HG02938 (cell line): ENCODE data around the gene WDFY2.

Source experiments
- ATAC-seq: cut with Tn5 transposase; IDR thresholded peaks from one replicate; pipeline ENCODE4 v1.9.1; 2021; ENCODE audit warnings: mild to moderate bottlenecking, moderate library complexity; ENCODE audit not compliant: unreplicated experiment

WDFY2 gene

DNA sequence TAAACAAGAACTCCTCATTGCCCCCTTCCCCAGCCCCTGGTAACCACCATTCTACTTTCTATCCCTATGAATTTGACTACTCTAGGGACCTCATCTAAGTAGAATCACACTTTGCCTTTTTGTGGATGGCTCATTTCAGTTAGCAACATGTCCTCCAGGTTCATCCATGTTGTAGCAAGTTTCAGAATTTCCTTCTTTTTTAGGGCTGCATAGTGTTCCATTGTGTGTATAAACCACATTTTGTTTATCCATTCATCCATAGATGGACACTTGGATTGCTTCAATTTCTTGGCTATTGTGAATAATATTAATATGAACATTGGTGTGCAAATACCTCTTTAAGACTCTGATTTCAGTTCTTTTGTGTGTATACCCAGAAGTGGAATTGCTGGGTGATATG lies 224.5 kb downstream of the WDFY2 start:
- no peak for ATAC-seq

- no peak for ATAC-seq
Measured at GRCh38 chr13:51811046-51811445, 226.8 kb downstream of the WDFY2 start.

DNA sequence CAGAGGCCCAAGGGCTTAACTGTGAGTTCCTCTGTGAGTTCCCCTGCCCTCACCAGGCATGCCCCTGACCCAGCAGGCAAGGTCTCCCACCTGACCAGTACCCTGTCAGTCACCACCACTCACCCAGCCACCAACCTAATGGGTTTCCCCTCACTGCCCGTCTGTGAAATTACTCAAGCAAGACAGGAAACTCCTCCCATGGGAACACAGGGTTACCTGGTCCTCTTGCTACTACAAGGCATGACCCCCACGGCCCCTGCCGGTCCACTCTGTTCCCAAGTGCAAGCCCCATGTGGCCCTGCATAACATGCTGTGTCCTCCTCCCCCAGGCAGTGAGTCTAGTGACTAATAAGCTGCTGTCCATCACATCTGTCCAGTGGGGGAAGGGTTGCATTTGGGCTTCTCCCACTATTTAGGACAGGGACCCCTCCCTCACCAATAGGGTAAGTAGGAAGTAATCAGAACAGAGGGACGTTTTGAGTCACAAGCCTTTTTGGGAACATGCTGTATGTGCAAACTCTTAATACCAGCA lies 227.7 kb downstream of the WDFY2 start:
- ATAC-seq = no peak

- ATAC-seq = no peak
Measured at GRCh38 chr13:51814071-51814470, 229.8 kb downstream of the WDFY2 start.

GRCh38 chr13:51814825-51815650 lies 230.8 kb downstream of the WDFY2 start:
- ATAC-seq = peak; percentile 72

GRCh38 chr13:51815848-51816247 lies 231.6 kb downstream of the WDFY2 start:
- ATAC-seq = no peak

DNA sequence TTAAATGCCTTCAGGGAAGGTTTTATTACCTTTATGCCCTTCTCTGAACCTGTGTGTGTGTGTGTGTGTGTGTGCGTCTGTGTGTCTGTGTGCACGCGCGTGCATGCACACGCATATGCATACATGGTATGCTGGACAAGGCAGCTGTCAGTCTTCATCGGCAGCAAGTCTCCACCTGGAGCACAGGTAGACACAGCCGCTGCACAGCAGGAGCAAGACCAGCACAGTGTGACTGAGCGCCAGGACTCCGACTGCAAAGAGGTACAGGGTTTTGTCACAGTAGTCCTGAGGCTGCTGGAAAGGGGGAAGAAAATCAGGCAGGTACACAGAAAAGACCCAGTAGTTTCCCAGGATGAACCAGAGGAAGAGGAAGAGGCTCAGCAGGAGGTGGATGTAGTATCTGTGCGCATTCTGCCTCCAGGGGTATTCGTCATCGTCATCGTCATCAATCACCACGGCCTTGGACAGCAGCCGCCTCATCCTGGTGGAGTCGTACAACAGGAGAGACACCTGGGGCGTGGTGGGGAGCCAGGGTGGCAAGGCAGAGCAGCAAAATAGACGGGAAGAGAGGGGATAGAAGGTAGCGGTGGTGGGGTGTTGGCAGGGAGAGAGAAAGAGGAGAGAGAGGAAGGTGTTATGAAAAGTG lies 232.5 kb downstream of the WDFY2 start:
- no peak for ATAC-seq
